ENCODE results near the gene U2AF1L4. TPM values are rescaled to one million over a fixed set of nuclear protein-coding genes. Genes with fewer than 3 reads are reported as not detected.
A peak's percentile ranks its signal among the peaks of the same experiment; 100 is the strongest.

U2AF1L4 gene
- total and polyA plus RNA-seq, 2 donors (not counting 1 experiment from before 2014, with no cell fraction given), result 62.1 to 89.7 TPM

DNA sequence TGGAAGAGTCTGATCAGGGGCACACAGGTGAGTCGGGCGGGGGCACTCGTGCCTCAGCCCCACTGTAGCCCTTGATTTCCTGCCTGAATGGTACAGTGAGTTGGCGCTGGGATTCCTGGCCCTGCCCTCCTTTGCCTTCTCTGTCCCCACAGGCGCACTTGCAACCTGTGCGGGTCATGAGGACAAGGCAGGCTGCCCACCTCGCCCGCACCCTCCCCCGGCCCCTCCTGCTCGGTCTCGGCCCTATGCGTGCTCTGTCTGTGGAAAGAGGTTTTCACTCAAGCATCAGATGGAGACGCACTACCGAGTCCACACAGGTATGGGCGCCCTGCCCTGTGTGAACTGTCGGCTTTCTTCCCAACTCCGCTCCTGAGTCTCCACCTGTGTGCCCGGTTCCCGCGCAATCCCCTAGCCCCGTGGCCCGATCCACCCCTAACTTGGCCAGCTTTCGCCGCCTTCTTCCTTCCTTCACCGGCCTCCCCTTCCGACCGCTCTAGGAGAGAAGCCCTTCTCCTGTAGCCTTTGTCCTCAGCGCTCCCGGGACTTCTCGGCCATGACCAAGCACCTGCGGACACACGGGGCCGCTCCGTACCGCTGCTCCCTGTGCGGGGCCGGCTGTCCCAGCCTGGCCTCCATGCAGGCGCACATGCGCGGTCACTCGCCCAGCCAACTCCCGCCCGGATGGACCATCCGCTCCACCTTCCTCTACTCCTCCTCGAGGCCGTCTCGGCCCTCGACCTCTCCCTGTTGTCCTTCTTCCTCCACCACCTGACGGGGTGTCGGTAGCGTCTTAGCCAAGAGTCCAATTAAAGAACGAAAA is 29.0 kb downstream of the U2AF1L4 start:
- intact Hi-C loops (cut with micrococcal nuclease), result loop anchor here (1.0 to 10.0 kb wide), 3 partner anchors 23 to 371 kb away; partner anchors contain the start of genes FFAR1, HCST, NFKBID and TYROBP
- H4K20me1 ChIP-seq (ENCODE audit: control insufficient read depth, insufficient read depth, low read length, poor library complexity, severe bottlenecking), result peaks cover 28% of the 10 kb centered on the region
- H3K4me3 Mint-ChIP-seq, result peak overlapping the region; percentile 98
- peak overlapping the region; percentile 80 for H3K9ac ChIP-seq (ENCODE audit: low read length)
- peak overlapping the region; percentile 39 to 87 (median 76) for H3K4me3 ChIP-seq (ENCODE audit: control extremely low read depth in 1 of 5, extremely low read depth in 1 of 5, insufficient read depth in 1 of 5, low read depth in 2 of 5, low read length in 4 of 5)
- no peaks in the 10 kb centered on the region for H3K27me3 ChIP-seq (replicated peaks in 1 of 4; ENCODE audit: control extremely low read depth in 1 of 4, control insufficient read depth in 3 of 4, insufficient read depth in 4 of 4, low read length in 3 of 4)
- TF ChIP-seq, protein P1, sequence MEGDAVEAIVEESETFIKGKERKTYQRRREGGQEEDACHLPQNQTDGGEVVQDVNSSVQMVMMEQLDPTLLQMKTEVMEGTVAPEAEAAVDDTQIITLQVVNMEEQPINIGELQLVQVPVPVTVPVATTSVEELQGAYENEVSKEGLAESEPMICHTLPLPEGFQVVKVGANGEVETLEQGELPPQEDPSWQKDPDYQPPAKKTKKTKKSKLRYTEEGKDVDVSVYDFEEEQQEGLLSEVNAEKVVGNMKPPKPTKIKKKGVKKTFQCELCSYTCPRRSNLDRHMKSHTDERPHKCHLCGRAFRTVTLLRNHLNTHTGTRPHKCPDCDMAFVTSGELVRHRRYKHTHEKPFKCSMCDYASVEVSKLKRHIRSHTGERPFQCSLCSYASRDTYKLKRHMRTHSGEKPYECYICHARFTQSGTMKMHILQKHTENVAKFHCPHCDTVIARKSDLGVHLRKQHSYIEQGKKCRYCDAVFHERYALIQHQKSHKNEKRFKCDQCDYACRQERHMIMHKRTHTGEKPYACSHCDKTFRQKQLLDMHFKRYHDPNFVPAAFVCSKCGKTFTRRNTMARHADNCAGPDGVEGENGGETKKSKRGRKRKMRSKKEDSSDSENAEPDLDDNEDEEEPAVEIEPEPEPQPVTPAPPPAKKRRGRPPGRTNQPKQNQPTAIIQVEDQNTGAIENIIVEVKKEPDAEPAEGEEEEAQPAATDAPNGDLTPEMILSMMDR (IDR thresholded peaks at IDR 0.05), result no peak
- no peak for TF ChIP-seq EZH2 (IDR thresholded peaks at IDR 0.05; ENCODE audit: borderline replicate concordance, insufficient read depth, low read depth, low read length, poor library complexity, severe bottlenecking)
- no peak for ATAC-seq (ENCODE audit: low read depth)
- ChIA-PET CTCF (interaction anchor here (0.6 to 6.5 kb wide), 5 partner anchors 13 to 32 kb away, joined by 3 to 123 read pairs (median 4); partner anchors contain the start of gene LIN37), POLR2A (interaction anchor here (0.7 to 1.3 kb wide), 2 partner anchors 24 to 204 kb away, joined by 3 to 8 read pairs; no protein-coding TSS in a partner anchor)
- H3K4me2 ChIP-seq (replicated peaks; ENCODE audit: low read depth, low read length, poor library complexity, severe bottlenecking), result peak overlapping the region; percentile 94
- H2AFZ ChIP-seq (ENCODE audit: insufficient read depth, low read depth, low read length, poor library complexity, severe bottlenecking), result peak overlapping the region; percentile 89
- peak overlapping the region; percentile 68 to 85 for H3K27ac ChIP-seq (ENCODE audit: low read length in 2 of 2)
- H3K9me3 ChIP-seq (ENCODE audit: control extremely low read depth in 1 of 3, control insufficient read depth in 2 of 3, insufficient read depth in 1 of 3, low read length in 2 of 3), result no peaks in the 10 kb centered on the region
- peaks cover 34 to 74% of the 10 kb centered on the region in 2 donors for H3K4me1 ChIP-seq (ENCODE audit: control insufficient read depth in 2 of 2, insufficient read depth in 2 of 2, low read length in 2 of 2)
- no peaks in the 10 kb centered on the region for H3K9me3 Mint-ChIP-seq (ENCODE audit: insufficient read depth)
- H3K79me2 ChIP-seq (ENCODE audit: control insufficient read depth, insufficient read depth, low read length), result peaks cover 50% of the 10 kb centered on the region
- H3K4me1 Mint-ChIP-seq, result peaks cover 67% of the 10 kb centered on the region
- H3K27ac Mint-ChIP-seq, result peak overlapping the region; percentile 99
- H3K27me3 Mint-ChIP-seq, result no peaks in the 10 kb centered on the region
- WGBS (ENCODE audit: insufficient coverage), result 1% methylated on average over 44 of the region's 52 CpGs
- H3K36me3 ChIP-seq (replicated peaks in 1 of 2; ENCODE audit: control extremely low read depth in 1 of 2, control insufficient read depth in 1 of 2, extremely low read depth in 1 of 2, insufficient read depth in 2 of 2, low read length in 1 of 2), result peaks cover 0 to 13% of the 10 kb centered on the region in 2 experiments
- peak; percentile 61 for DNase-seq
